ENCODE results near the gene TUBGCP3. TPM values are rescaled to one million over a fixed set of nuclear protein-coding genes. Genes with fewer than 3 reads are reported as not detected.

TUBGCP3 gene
- total RNA-seq, 2 experiments from 2014 or later: 19.4 to 36.2 TPM

- Histone ChIP-seq H3K36me3 (ENCODE audit: insufficient read depth, low read length) (no peaks in the 10 kb centered on the region; the same call in 1 of the 2 replicates), H4K20me1 (ENCODE audit: insufficient read depth, low read length) (no peaks in the 10 kb centered on the region), H2AFZ (ENCODE audit: low read length) (no peak overlapping the region), H3K4me2 (ENCODE audit: low read length) (no peak overlapping the region; the same call in 1 of the 2 replicates), H3K27ac (ENCODE audit: low read depth, low read length, poor library complexity, severe bottlenecking) (no peak overlapping the region), H3K4me3 (ENCODE audit: low read depth, low read length, poor library complexity, severe bottlenecking) (no peak overlapping the region), H3K9me3 (ENCODE audit: low read length) (no peaks in the 10 kb centered on the region), H3K4me1 (ENCODE audit: insufficient read depth, low read length, poor library complexity, severe bottlenecking) (no peaks in the 10 kb centered on the region), H3K79me2 (ENCODE audit: insufficient read depth, low read depth, low read length) (peaks cover 77% of the 10 kb centered on the region), H3K9me2 (ENCODE audit: insufficient read depth, low read length) (no peaks in the 10 kb centered on the region)
- ChIA-PET CTCF (ENCODE audit: unreplicated experiment) (no interaction called here), POLR2A (no interaction called here)
- no peak for DNase-seq (ENCODE audit: low spot score)
- TF ChIP-seq CTCF (conservative IDR thresholded peaks at IDR 0.05; ENCODE audit: low read length) (no peak), EZH2phosphoT487 (IDR thresholded peaks at IDR 0.05; ENCODE audit: borderline replicate concordance, low read depth, low read length) (no peak)
- no TSS peak for BruUV-seq (replicated peaks)
- intact Hi-C loops (cut with micrococcal nuclease; ENCODE audit: unreplicated experiment): no loop called here
Observed at GRCh38 chr13:112574834-112575613, 12.9 kb downstream of the TUBGCP3 start.

GRCh38 chr13:112574416-112574815 is 13.5 kb downstream of the TUBGCP3 start:
- H2AFZ ChIP-seq (ENCODE audit: low read length): no peak overlapping the region
- TF ChIP-seq EZH2phosphoT487 (IDR thresholded peaks at IDR 0.05; ENCODE audit: borderline replicate concordance, low read depth, low read length): no peak
- no peak overlapping the region for H3K4me2 ChIP-seq (ENCODE audit: low read length)
- POLR2A ChIA-PET: no interaction called here
- no peaks in the 10 kb centered on the region for H4K20me1 ChIP-seq (ENCODE audit: insufficient read depth, low read length)
- no peaks in the 10 kb centered on the region for H3K9me3 ChIP-seq (ENCODE audit: low read length)
- intact Hi-C loops (cut with micrococcal nuclease; ENCODE audit: unreplicated experiment): no loop called here
- DNase-seq (ENCODE audit: low spot score): no peak
- H3K9me2 ChIP-seq (ENCODE audit: insufficient read depth, low read length): no peaks in the 10 kb centered on the region
- H3K4me1 ChIP-seq (ENCODE audit: insufficient read depth, low read length, poor library complexity, severe bottlenecking): no peaks in the 10 kb centered on the region
- CTCF ChIA-PET (ENCODE audit: unreplicated experiment): no interaction called here
- no peaks in the 10 kb centered on the region; the same call in 1 of the 2 replicates for H3K36me3 ChIP-seq (ENCODE audit: insufficient read depth, low read length)
- no peak overlapping the region for H3K4me3 ChIP-seq (ENCODE audit: low read depth, low read length, poor library complexity, severe bottlenecking)
- H3K79me2 ChIP-seq (ENCODE audit: insufficient read depth, low read depth, low read length): peaks cover 74% of the 10 kb centered on the region
- no peak overlapping the region for H3K27ac ChIP-seq (ENCODE audit: low read depth, low read length, poor library complexity, severe bottlenecking)
- no TSS peak for BruUV-seq (replicated peaks)

GRCh38 chr13:112573710-112574109 is 14.2 kb downstream of the TUBGCP3 start:
- H4K20me1 ChIP-seq (ENCODE audit: insufficient read depth, low read length): no peaks in the 10 kb centered on the region
- intact Hi-C loops (cut with micrococcal nuclease; ENCODE audit: unreplicated experiment): no loop called here
- TF ChIP-seq EZH2phosphoT487 (IDR thresholded peaks at IDR 0.05; ENCODE audit: borderline replicate concordance, low read depth, low read length) (no peak), CTCF (conservative IDR thresholded peaks at IDR 0.05; ENCODE audit: low read length) (no peak)
- no peak overlapping the region for H3K4me2 ChIP-seq (ENCODE audit: low read length)
- ChIA-PET POLR2A (interaction anchor here (1.0 kb wide), 1 partner anchor 9 kb away, joined by 3 read pairs; no protein-coding TSS in a partner anchor), CTCF (ENCODE audit: unreplicated experiment) (no interaction called here)
- H3K27ac ChIP-seq (ENCODE audit: low read depth, low read length, poor library complexity, severe bottlenecking): no peak overlapping the region
- H3K4me3 ChIP-seq (ENCODE audit: low read depth, low read length, poor library complexity, severe bottlenecking): no peak overlapping the region
- H3K4me1 ChIP-seq (ENCODE audit: insufficient read depth, low read length, poor library complexity, severe bottlenecking): no peaks in the 10 kb centered on the region
- H3K79me2 ChIP-seq (ENCODE audit: insufficient read depth, low read depth, low read length): peaks cover 75% of the 10 kb centered on the region
- DNase-seq (ENCODE audit: low spot score): no peak
- H3K36me3 ChIP-seq (ENCODE audit: insufficient read depth, low read length): peaks cover 2% of the 10 kb centered on the region
- no peaks in the 10 kb centered on the region for H3K9me3 ChIP-seq (ENCODE audit: low read length)
- no peak overlapping the region for H2AFZ ChIP-seq (ENCODE audit: low read length)
- H3K9me2 ChIP-seq (ENCODE audit: insufficient read depth, low read length): no peaks in the 10 kb centered on the region
- no TSS peak for BruUV-seq (replicated peaks)

Data from OCI-LY7 (cell line).